ENCODE results near the gene PLA2G4C. TPM values are rescaled to one million over a fixed set of nuclear protein-coding genes. Genes with fewer than 3 reads are reported as not detected.

Gene PLA2G4C, protein sequence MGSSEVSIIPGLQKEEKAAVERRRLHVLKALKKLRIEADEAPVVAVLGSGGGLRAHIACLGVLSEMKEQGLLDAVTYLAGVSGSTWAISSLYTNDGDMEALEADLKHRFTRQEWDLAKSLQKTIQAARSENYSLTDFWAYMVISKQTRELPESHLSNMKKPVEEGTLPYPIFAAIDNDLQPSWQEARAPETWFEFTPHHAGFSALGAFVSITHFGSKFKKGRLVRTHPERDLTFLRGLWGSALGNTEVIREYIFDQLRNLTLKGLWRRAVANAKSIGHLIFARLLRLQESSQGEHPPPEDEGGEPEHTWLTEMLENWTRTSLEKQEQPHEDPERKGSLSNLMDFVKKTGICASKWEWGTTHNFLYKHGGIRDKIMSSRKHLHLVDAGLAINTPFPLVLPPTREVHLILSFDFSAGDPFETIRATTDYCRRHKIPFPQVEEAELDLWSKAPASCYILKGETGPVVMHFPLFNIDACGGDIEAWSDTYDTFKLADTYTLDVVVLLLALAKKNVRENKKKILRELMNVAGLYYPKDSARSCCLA
- total RNA-seq = 10 to 100 TPM; 10.8 to 11.5 TPM

DNA sequence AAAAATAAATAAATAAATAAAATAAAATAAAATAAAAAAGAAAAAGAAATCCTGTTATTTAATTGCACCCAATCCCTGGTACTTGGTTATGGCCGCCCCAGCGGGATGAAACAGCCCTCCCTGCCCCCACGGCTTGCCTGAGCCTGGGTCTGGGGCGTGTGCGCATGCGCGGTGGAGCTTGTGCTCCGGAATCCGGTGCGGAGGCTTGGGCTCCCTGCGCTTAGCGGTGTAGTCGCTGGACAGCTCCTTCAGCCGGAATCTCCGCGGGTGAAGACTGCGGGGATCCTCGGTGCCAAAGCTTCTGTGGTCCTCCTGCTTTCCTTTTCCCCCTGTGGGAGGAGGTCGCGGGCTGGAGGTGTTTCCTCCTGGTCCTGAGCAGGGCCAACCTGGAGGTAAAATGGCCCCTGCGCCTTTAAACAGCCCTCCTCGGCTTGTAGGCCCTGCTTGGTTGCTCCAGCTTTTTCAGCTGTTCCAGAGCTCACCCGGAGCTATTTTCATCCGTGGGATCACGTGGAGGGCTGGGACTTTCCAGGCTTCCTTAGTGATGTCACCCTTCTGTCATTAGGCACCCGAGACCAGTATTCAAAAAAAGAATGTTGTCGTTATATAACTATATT is at the start of gene PLA2G4C:
PLA2G4C (minus strand) TSS at position 468 of the 617 bp plus-strand sequence. CDS start 4,288 bp downstream, outside the sequence.
- Mint-ChIP-seq H3K9me3 (no peaks in the 10 kb centered on the region), H3K27me3 (no peaks in the 10 kb centered on the region), H3K4me3 (peak within 1 kb of the TSS; percentile 77), H3K27ac (peak within 1 kb of the TSS; percentile 74), H3K4me1 (peaks cover 25% of the 10 kb centered on the region), H3K36me3 (ENCODE audit: low read depth) (peaks cover 5% of the 10 kb centered on the region)
- ChIA-PET POLR2A (interaction anchor here (0.6 to 1.8 kb wide), 15 partner anchors 9 to 253 kb away, joined by 3 to 7 read pairs (median 4); partner anchors contain the start of genes EMP3, LIG1, SYNGR4 and TMEM143), CTCF (interaction anchor here (1.1 to 6.1 kb wide), 7 partner anchors 9 to 150 kb away, joined by 3 to 59 read pairs (median 3); no protein-coding TSS in a partner anchor)
- peak; percentile 83 for DNase-seq

DNA sequence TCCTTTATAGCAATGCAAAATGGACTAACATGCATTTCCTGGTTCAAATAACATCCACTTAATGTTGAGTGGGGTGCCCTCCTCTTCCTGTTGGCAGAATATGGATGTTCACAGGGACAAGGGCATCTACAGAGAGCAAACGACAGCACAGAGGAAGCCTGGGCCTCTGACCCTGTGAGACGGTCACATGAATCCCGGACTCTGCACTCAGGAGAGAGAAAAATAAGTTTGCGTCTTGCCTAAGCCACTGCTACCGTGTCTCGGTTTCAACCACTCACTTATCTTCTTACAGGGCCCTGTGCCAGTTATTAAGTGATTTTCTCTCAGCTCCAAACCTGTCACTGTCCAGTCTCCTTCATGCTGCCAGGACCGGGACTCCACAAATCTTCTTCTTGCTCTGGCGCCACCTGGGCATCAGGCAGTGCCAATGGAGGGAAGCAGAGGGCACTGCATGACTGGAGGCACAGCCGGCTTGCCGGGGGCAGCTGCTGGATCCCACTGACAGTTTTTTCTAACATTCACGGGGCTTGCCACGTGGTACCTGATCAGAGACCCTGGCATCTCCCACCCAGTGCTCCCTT is 47.7 kb upstream of the PLA2G4C start:
- ChIA-PET POLR2A (no interaction called here), CTCF (no interaction called here)
- no peaks in the 10 kb centered on the region for H3K27me3 Mint-ChIP-seq
- H3K36me3 Mint-ChIP-seq (ENCODE audit: low read depth) = peaks cover 57% of the 10 kb centered on the region
- no peak for DNase-seq
- no peak overlapping the region for H3K4me3 Mint-ChIP-seq
- no peak overlapping the region for H3K27ac Mint-ChIP-seq
- no peaks in the 10 kb centered on the region for H3K9me3 Mint-ChIP-seq
- no peaks in the 10 kb centered on the region for H3K4me1 Mint-ChIP-seq

DNA sequence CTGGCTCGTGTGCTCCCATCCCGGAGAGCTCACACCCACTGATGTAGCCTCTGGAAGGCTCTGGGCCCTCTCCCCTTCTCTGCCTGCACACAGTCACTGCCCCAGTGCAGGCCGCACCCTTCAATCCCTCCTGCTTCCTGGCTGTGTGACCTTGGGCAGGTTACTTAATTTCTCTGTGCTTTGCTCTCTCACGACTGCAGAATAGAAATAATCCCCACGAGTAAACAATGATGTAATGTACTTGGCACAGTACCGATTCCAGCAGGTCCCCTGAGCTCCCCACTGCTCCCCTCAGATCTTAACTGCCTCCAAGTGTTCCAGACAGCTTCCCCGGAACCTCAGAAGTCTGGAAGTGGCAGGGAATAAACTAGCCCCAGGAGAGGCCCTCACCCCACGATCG is 43.4 kb upstream of the PLA2G4C start:
- Mint-ChIP-seq H3K4me3 (no peak overlapping the region), H3K27ac (peak overlapping the region; percentile 10), H3K9me3 (no peaks in the 10 kb centered on the region), H3K4me1 (peaks cover 1% of the 10 kb centered on the region), H3K36me3 (ENCODE audit: low read depth) (peaks cover 50% of the 10 kb centered on the region), H3K27me3 (no peaks in the 10 kb centered on the region)
- CTCF ChIA-PET = interaction anchor here (0.6 to 7.1 kb wide), 4 partner anchors 29 to 1982 kb away, joined by 3 to 59 read pairs (median 3); partner anchors contain the start of gene PLA2G4C
- no peak for DNase-seq
- POLR2A ChIA-PET = interaction anchor here (2.2 kb wide), 1 partner anchor 15 kb away, joined by 5 read pairs; no protein-coding TSS in a partner anchor

DNA sequence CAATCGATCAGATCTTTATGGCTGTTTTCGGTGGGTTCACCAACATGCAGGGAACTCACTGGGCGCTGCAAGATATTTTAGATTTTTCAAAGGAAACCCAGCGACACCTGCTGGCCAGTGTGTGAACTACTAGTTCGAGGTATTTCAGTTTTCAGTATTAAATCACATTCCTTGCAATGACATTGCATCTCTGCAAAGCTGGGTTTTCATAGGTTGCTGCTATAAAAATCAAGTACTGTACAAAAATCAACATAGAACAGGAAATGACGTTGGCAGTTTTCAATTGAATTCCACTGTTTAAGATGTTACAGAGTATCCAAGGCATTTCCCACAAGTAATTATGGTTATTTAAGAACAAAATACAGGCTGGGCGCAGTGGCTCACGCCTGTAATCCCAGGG is 41.9 kb upstream of the PLA2G4C start:
- Mint-ChIP-seq H3K27ac (no peak overlapping the region), H3K9me3 (no peaks in the 10 kb centered on the region), H3K4me3 (no peak overlapping the region), H3K4me1 (peaks cover 1% of the 10 kb centered on the region), H3K36me3 (ENCODE audit: low read depth) (peaks cover 53% of the 10 kb centered on the region), H3K27me3 (no peaks in the 10 kb centered on the region)
- ChIA-PET POLR2A (no interaction called here), CTCF (interaction anchor here (0.8 to 7.1 kb wide), 5 partner anchors 17 to 189 kb away, joined by 4 to 59 read pairs (median 5); partner anchors contain the start of gene PLA2G4C)
- DNase-seq = peak; percentile 74

DNA sequence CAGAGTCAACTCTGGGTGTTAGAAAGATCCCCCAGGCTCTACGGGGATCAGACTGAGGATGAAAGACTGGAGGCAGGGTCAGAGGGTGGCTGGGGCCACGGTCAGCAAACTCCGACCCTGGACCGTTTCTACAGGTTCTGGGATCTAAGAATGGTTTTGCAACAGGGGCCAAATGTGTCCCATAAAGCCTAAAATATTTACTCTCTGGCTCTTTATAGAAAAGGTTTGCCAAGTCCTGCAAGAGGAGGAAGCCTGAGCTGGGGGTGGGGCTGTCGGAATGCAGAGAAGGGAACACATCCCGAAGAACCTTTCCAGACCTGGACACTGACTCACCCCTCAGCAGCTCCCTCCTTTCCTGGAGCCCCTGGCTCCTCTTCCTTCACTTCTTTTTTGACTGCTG is 38.8 kb upstream of the PLA2G4C start:
- no peak for DNase-seq
- H3K9me3 Mint-ChIP-seq = no peaks in the 10 kb centered on the region
- no peaks in the 10 kb centered on the region for H3K27me3 Mint-ChIP-seq
- H3K4me1 Mint-ChIP-seq = peaks cover 1% of the 10 kb centered on the region
- H3K36me3 Mint-ChIP-seq (ENCODE audit: low read depth) = peaks cover 38% of the 10 kb centered on the region
- CTCF ChIA-PET = interaction anchor here (7.1 kb wide), 1 partner anchor 40 kb away, joined by 59 read pairs; the partner anchor contains the start of gene PLA2G4C
- POLR2A ChIA-PET = interaction anchor here (1.3 kb wide), 1 partner anchor 8 kb away, joined by 3 read pairs; no protein-coding TSS in a partner anchor
- H3K4me3 Mint-ChIP-seq = no peak overlapping the region
- no peak overlapping the region for H3K27ac Mint-ChIP-seq

DNA sequence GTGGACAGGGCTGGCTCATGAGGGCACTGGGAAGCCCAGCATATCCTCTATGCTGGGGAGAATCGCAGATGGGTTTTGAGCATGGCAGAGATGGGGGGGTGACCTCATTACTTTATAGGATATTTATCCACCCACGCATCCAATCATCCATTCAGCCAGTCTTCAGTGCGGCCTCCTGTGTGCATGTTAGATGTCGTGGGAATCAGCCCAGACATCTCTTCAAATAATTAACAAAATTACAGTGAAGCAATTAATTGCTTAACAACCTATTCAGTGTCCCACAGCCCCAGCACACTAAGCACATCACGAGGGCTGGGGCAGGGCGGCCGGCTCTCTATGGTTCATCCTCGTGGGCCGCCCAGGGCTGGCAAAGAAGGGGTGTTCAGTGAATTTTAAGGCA is 38.0 kb upstream of the PLA2G4C start:
- Mint-ChIP-seq H3K4me1 (peaks cover 1% of the 10 kb centered on the region), H3K4me3 (no peak overlapping the region), H3K27ac (no peak overlapping the region), H3K9me3 (no peaks in the 10 kb centered on the region), H3K36me3 (ENCODE audit: low read depth) (peaks cover 39% of the 10 kb centered on the region), H3K27me3 (no peaks in the 10 kb centered on the region)
- CTCF ChIA-PET = no interaction called here
- POLR2A ChIA-PET = no interaction called here
- DNase-seq = no peak

DNA sequence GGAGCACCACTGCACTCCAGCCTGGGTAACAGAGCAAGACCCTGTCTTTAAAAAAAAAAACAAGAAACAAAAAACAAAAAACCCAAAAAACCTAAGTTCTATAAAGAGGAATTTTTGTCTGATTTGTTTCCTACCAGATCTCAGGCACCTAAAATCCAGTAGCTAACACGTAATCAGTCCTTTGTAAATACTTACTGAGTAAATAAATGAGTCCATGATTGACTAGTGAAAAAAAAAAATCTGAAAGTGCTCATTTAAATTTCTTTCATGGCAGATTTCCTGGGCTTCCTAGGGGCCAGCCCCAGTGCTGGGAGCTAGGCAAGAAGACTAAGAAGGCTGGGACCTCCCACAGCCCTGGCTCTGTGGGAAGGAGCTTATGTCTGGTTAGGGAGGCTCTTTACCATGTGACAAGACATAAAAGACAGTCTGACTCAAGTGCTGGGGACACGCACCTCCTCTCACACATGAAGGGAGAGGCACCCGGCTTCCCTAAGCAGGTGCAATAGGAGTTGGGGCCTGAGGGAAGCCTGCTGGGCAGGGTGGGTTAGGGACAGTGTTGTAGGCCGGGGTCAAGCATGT is 37.1 kb upstream of the PLA2G4C start:
- DNase-seq = no peak
- Mint-ChIP-seq H3K4me3 (no peak overlapping the region), H3K27me3 (no peaks in the 10 kb centered on the region), H3K36me3 (ENCODE audit: low read depth) (peaks cover 46% of the 10 kb centered on the region), H3K9me3 (no peaks in the 10 kb centered on the region), H3K4me1 (peaks cover 1% of the 10 kb centered on the region), H3K27ac (no peak overlapping the region)
- POLR2A ChIA-PET = interaction anchor here (2.0 kb wide), 1 partner anchor 37 kb away, joined by 6 read pairs; the partner anchor contains the start of gene PLA2G4C
- CTCF ChIA-PET = interaction anchor here (1.0 kb wide), 1 partner anchor 112 kb away, joined by 3 read pairs; no protein-coding TSS in a partner anchor

DNA sequence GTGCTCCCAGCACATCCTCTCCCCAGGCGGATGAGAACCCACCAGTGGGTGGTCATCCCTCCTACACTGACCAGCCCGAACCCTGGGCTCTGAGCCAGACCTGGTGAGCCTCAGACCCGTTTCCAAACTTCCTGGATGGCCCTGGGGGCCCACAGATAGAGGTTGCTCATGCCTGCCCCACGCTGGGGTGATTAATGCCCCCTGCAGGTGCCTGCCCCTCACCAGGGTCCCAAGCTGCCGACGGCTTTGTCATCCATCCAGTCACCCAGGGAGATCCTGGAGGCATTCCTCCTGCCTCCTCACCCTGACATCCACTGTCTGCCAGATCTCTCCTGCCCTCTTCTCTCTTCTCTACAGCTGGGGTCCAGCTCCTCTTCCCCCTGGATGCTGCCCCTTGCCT is 28.4 kb upstream of the PLA2G4C start:
- H3K36me3 Mint-ChIP-seq (ENCODE audit: low read depth) = peaks cover 51% of the 10 kb centered on the region
- H3K27me3 Mint-ChIP-seq = no peaks in the 10 kb centered on the region
- ChIA-PET CTCF (no interaction called here), POLR2A (no interaction called here)
- H3K27ac Mint-ChIP-seq = no peak overlapping the region
- H3K9me3 Mint-ChIP-seq = no peaks in the 10 kb centered on the region
- DNase-seq = no peak
- no peak overlapping the region for H3K4me3 Mint-ChIP-seq
- H3K4me1 Mint-ChIP-seq = no peaks in the 10 kb centered on the region

DNA sequence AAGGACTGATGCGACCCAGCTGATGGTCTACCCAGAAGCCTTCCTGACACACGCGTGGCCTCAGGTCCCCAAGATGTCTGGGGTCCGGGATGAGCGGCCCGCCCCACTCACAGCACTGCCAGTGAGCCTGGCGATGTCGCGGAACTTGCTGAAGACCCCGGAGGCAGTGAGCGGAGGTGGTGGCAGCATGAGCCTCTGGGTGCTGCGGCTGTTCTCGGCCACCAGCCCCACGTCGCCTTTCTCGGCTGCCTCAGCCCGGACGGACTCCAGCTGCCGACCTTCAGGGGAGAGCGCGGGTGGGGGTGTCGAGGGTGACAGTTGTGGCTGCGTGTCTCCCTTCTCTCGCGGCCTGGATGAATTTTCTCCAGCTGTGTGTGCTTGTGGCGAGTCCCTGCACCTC is 26.8 kb upstream of the PLA2G4C start:
- Mint-ChIP-seq H3K27ac (no peak overlapping the region), H3K4me1 (no peaks in the 10 kb centered on the region), H3K4me3 (no peak overlapping the region), H3K27me3 (no peaks in the 10 kb centered on the region), H3K36me3 (ENCODE audit: low read depth) (peaks cover 42% of the 10 kb centered on the region), H3K9me3 (no peaks in the 10 kb centered on the region)
- POLR2A ChIA-PET = no interaction called here
- CTCF ChIA-PET = no interaction called here
- DNase-seq = no peak

DNA sequence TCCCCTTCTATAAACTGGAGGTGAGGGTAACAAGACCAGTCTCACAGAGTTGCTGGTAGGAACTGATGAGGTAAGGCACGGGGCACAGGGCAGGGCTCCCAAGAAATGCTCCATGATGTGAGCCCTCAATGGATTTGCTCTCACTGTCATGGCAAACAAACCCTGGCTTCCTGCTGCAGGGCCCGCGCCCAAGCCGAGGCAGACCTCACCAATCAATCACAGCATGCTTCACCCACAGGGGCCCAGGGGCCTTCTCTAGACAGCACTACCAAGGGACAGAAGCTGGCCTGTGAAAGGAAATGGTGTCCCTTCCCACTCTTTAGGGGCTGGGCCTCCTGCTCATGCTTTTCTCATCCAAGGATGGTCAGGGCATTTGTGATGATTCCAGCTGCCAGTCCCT is 25.9 kb upstream of the PLA2G4C start:
- POLR2A ChIA-PET = no interaction called here
- no peaks in the 10 kb centered on the region for H3K9me3 Mint-ChIP-seq
- no peak for DNase-seq
- no peaks in the 10 kb centered on the region for H3K4me1 Mint-ChIP-seq
- H3K27me3 Mint-ChIP-seq = no peaks in the 10 kb centered on the region
- H3K36me3 Mint-ChIP-seq (ENCODE audit: low read depth) = peaks cover 44% of the 10 kb centered on the region
- H3K27ac Mint-ChIP-seq = no peak overlapping the region
- no peak overlapping the region for H3K4me3 Mint-ChIP-seq
- CTCF ChIA-PET = no interaction called here

DNA sequence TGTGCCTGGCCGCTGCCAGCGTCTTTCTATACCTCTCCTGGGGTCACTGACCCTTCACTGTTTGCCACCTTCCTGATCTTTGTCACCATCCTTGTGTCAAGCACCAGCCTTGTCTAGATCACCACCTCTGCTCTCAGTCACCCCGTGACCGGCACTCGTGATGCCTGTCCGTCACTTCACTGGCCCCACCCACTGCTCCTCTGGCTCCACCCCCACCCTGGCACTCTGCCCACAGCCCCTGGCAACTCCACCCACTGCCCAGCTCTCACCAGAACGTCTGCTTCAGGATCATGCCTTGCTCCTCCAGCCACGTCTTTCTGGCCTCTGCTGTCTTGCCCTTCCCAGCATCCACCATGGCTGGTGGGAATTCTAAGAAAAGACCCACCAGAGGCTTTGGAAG is 24.8 kb upstream of the PLA2G4C start:
- H3K4me1 Mint-ChIP-seq = no peaks in the 10 kb centered on the region
- H3K9me3 Mint-ChIP-seq = no peaks in the 10 kb centered on the region
- H3K27ac Mint-ChIP-seq = no peak overlapping the region
- DNase-seq = no peak
- H3K36me3 Mint-ChIP-seq (ENCODE audit: low read depth) = peaks cover 48% of the 10 kb centered on the region
- H3K27me3 Mint-ChIP-seq = no peaks in the 10 kb centered on the region
- CTCF ChIA-PET = interaction anchor here (0.6 kb wide), 1 partner anchor 40 kb away, joined by 3 read pairs; no protein-coding TSS in a partner anchor
- H3K4me3 Mint-ChIP-seq = no peak overlapping the region
- POLR2A ChIA-PET = no interaction called here

DNA sequence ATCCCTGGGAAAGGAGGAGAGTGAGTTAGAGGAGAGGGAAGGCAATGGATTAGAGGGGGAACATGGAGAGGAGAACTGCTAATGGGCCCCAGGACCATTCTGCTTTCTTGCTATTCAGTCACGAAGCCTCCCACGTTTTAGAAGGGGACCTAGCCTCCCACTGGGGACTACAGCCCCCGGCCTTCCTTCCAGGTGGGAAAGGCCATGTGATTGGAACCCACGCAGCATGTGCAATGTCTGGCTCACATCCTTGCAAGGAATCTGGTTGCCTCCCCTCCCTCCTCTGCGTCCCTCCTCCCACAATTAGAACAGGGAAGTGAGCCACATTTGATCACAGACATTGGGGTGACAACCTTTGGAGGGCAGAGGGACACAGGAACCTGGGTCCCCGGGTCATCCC is 22.5 kb upstream of the PLA2G4C start:
- CTCF ChIA-PET = interaction anchor here (0.7 kb wide), 1 partner anchor 19 kb away, joined by 4 read pairs; no protein-coding TSS in a partner anchor
- POLR2A ChIA-PET = no interaction called here
- no peaks in the 10 kb centered on the region for H3K9me3 Mint-ChIP-seq
- no peaks in the 10 kb centered on the region for H3K4me1 Mint-ChIP-seq
- peaks cover 45% of the 10 kb centered on the region for H3K36me3 Mint-ChIP-seq (ENCODE audit: low read depth)
- H3K27ac Mint-ChIP-seq = no peak overlapping the region
- no peaks in the 10 kb centered on the region for H3K27me3 Mint-ChIP-seq
- no peak overlapping the region for H3K4me3 Mint-ChIP-seq
- DNase-seq = no peak

Data from activated CD4-positive, alpha-beta memory T cell treated with anti-CD3 and anti-CD28 coated beads, Interleukin-2, amount 10 ng/mL, durations not matched to agents 7 days and 5 days (primary cell).